Activated T-helper 2 cell treated with anti-CD3 and anti-CD28 coated beads, Interferon-gamma antibody, Interleukin-2, Interleukin-4, amounts not matched to agents 10 μg/mL and 5 μg/mL and 100 μg/mL, durations not matched to agents 14 hours and 24 hours and 36 hours (primary cell): ENCODE results near the gene DTNB. TPM values are rescaled to one million over a fixed set of nuclear protein-coding genes. Genes with fewer than 3 reads are reported as not detected.

ENCODE experiments used
- DNase-seq: peaks from one replicate; pipeline ENCODE4 v3.0.0; 2021; ENCODE audit warnings: low spot score
- H3K27ac Mint-ChIP-seq: one replicate; pipeline ENCODE4 v1.8.0; 2021; ENCODE audit warnings: mixed read lengths
- H3K27me3 Mint-ChIP-seq: one replicate; pipeline ENCODE4 v1.8.0; 2021; ENCODE audit warnings: low read depth, mixed read lengths
- H3K36me3 Mint-ChIP-seq: one replicate; pipeline ENCODE4 v1.8.0; 2021; ENCODE audit warnings: low read depth, mixed read lengths
- H3K4me1 Mint-ChIP-seq: one replicate; pipeline ENCODE4 v1.8.0; 2021; ENCODE audit warnings: low read depth, mixed read lengths
- H3K4me3 Mint-ChIP-seq: one replicate; pipeline ENCODE4 v1.8.0; 2021; ENCODE audit warnings: low read depth, mild to moderate bottlenecking, moderate library complexity, mixed read lengths
- H3K9me3 Mint-ChIP-seq: one replicate; pipeline ENCODE4 v1.8.0; 2021; ENCODE audit warnings: mixed read lengths
- intact Hi-C: fragments of 100-400 bp; cut with micrococcal nuclease; formaldehyde crosslinking; loops from one replicate; pipeline ENCODE4 v1.15.1; 2023
- total RNA-seq: library from RNA; stranded (reverse); gene quantifications from 2 replicates; pipeline ENCODE4 v1.2.3, GENCODE V29; 2022

DTNB gene
- total RNA-seq, 1 donor from 2014 or later: 33.9 TPM

DNA sequence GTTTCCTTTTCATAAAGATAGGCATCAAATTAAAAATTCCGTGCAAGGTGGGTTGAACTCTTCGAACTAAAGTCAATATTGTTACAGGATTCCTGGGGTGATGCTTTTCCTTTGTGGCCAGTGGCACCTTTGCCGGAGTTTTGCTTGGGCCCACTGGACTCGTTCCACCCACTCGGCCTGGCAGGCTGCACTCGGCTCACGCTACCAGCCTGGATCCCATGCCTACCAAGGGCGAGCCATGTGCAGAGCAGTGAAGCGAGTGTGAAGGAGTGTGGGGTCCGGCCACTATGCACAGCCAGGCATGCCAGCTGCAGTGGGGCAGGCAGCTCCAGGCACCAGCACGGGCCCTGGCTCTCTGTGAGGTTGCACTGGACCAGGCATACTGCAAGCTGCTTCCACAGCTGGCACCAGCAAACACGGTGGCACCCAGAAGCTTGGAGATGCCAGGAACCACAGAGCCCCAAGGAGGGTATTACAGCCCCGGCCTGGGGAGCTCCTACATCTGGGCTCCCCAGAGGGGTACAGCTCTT lies 83.6 kb downstream of the DTNB start:
- Mint-ChIP-seq H3K4me3 (no peak overlapping the region), H3K27me3 (no peaks in the 10 kb centered on the region), H3K27ac (no peak overlapping the region), H3K4me1 (peaks cover 36% of the 10 kb centered on the region), H3K9me3 (no peaks in the 10 kb centered on the region), H3K36me3 (peaks cover 6% of the 10 kb centered on the region)
- intact Hi-C loops: loop anchor here (5.0 kb wide), 1 partner anchor 83 kb away; the partner anchor contains the start of gene DTNB
- DNase-seq: no peak

DNA sequence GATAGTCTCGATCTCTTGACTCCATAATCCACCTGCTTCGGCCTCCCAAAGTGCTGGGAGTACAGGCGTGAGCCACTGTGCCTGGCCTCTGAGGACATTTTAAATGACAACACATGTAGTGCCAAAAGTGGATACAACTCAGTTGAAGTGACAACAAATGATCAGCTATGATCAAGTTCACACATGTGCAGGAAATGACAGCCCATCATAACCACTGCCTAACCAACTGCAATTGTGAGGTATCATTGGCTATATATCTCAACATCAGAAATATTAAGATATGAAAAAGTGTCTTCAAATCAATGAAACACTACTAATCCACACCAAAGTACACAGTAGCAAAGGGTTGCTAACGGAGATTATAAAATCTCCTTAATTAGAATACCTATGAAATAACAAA lies 84.8 kb downstream of the DTNB start:
- DNase-seq: no peak
- Mint-ChIP-seq H3K27me3 (no peaks in the 10 kb centered on the region), H3K27ac (no peak overlapping the region), H3K36me3 (peaks cover 2% of the 10 kb centered on the region), H3K4me3 (no peak overlapping the region), H3K4me1 (peaks cover 36% of the 10 kb centered on the region), H3K9me3 (no peaks in the 10 kb centered on the region)
- intact Hi-C loops: loop anchor here (5.0 kb wide), 1 partner anchor 84 kb away; the partner anchor contains the start of gene DTNB

DNA sequence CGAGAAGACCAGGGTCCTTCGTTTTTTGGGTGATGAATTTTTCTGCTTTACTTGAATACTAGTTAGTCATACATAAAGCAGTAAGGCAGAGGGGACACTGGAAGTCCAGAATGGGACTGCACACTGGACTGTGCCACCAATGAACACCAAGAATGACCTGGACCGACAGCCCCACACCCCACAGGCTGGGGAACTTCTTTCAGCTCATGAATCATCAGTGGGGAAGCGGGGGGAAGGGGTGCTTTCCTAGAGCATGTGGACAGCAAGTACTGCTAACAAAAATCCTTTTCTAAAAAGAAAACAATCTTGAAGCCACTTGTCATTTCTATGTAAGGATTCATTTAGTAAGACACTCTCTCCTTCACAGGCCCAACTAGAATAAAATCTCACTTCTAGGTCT lies 86.0 kb downstream of the DTNB start:
- Mint-ChIP-seq H3K4me1 (peaks cover 33% of the 10 kb centered on the region), H3K9me3 (no peaks in the 10 kb centered on the region)

DNA sequence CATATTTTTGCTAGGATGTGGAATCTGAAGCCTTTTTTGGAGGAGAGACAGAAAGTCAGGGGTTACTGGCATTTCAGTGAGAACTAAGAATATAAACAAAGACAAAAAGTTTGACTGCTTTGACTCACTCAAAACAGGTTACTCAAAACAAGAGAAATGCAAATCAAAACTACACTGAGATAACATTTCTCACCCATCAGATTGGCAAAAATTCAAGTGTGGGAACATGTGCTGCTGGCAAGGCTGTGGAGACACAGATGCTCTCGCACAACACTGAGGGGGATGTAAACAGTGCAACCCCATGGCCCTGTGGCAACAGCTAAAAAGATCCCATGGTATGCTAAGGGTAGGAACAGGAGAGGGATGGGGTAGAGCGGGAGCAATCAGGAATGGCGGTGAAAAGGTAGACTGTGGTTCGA lies 86.6 kb downstream of the DTNB start:
- Mint-ChIP-seq H3K27ac (peak overlapping the region; percentile 96), H3K27me3 (no peaks in the 10 kb centered on the region), H3K4me1 (peaks cover 28% of the 10 kb centered on the region), H3K36me3 (peaks cover 3% of the 10 kb centered on the region), H3K4me3 (peak overlapping the region; percentile 67), H3K9me3 (no peaks in the 10 kb centered on the region)
- DNase-seq: no peak
- intact Hi-C loops: loop anchor here (1.0 to 5.0 kb wide), 4 partner anchors 16 to 134 kb away; partner anchors contain the start of gene DTNB

More for the DNA sequence above, 86.0 kb downstream of the DTNB start:
- H3K27me3 Mint-ChIP-seq: no peaks in the 10 kb centered on the region
- no peak overlapping the region for H3K4me3 Mint-ChIP-seq
- peak overlapping the region; percentile 96 for H3K27ac Mint-ChIP-seq
- intact Hi-C loops: loop anchor here (1.0 to 5.0 kb wide), 4 partner anchors 15 to 135 kb away; partner anchors contain the start of gene DTNB
- DNase-seq: no peak
- peaks cover 5% of the 10 kb centered on the region for H3K36me3 Mint-ChIP-seq

DNA sequence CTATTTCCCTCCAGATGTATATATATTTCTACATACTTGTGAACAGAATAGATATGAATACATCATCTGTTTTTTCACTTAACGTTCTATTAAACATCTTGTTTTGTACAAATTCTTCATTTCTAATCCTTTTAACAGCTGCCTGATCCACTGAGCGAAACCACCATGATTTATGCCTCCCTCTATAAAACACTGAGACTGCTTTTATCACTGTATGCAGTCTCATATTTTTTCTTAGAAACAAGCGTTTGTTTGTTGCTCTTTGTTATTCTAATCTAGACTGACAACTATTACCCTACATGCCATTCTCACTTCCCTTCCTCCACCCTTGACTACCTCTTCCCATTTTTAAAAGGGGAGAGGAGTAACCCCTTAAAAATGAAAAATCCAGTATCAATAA lies 88.2 kb downstream of the DTNB start:
- peaks cover 28% of the 10 kb centered on the region for H3K4me1 Mint-ChIP-seq
- H3K9me3 Mint-ChIP-seq: no peaks in the 10 kb centered on the region
- no peak for DNase-seq
- peaks cover 3% of the 10 kb centered on the region for H3K36me3 Mint-ChIP-seq
- H3K4me3 Mint-ChIP-seq: no peak overlapping the region
- H3K27ac Mint-ChIP-seq: no peak overlapping the region
- intact Hi-C loops: loop anchor here (5.0 kb wide), 1 partner anchor 87 kb away; the partner anchor contains the start of gene DTNB
- H3K27me3 Mint-ChIP-seq: no peaks in the 10 kb centered on the region

DNA sequence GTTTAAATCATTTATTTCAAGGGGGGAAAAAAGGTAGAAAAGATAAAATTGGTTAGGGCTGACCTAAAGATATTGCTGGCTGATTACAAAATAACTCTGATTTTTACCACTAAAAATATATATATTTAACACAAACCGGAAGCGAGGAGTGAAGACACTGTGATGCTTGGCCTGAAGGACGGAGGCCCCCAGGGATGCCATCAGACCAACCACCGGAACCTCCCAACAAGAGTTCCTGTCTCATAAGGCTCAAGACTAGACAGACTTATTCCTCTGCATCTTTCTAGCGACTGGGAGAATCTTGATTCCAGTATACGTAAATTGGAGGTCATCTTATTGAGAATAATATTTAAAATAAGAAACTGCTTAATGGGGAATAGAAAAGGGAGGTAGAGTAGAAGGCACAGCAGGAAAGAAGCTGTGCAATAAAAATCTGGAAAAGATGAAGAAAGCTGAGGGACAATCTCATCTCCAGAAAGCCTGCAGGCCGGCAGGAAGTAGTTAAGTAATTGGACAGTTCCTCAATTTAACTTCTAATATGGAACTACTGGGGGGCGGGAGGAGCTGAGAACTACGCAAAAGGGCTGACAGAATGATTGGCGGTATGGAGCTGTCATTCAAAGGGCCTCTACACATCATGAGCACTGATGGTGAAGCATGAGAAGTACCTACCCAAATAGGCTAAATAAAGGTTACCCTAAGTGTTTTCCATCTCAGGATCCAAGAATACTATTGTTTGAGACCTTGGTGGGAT lies 91.1 kb downstream of the DTNB start:
- Mint-ChIP-seq H3K27ac (no peak overlapping the region), H3K36me3 (peaks cover 10% of the 10 kb centered on the region), H3K4me1 (peaks cover 13% of the 10 kb centered on the region), H3K4me3 (no peak overlapping the region), H3K27me3 (no peaks in the 10 kb centered on the region), H3K9me3 (no peaks in the 10 kb centered on the region)
- no peak for DNase-seq
- intact Hi-C loops: no loop called here

DNA sequence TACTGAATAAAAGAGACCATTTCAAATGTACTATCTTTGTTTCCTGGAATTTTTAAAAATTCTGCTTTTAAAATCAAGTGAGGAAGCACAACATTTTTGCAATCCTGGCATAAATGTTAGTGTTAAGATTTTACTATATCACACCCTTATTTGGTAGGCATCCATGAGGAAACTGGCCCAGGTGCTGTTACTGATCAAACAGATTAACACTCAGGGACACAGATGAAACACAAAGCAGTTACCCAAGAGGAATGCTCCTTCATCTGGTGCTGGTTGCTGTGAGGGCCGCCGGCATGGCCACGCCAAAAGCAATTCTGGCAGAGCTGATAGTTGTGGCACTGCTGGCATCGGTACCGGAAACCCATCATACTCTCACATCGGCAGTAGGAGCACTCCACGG lies 96.8 kb downstream of the DTNB start:
- H3K4me3 Mint-ChIP-seq: no peak overlapping the region
- H3K4me1 Mint-ChIP-seq: peaks cover 2% of the 10 kb centered on the region
- DNase-seq: no peak
- peaks cover 20% of the 10 kb centered on the region for H3K36me3 Mint-ChIP-seq
- no peak overlapping the region for H3K27ac Mint-ChIP-seq
- intact Hi-C loops: no loop called here
- H3K9me3 Mint-ChIP-seq: no peaks in the 10 kb centered on the region
- H3K27me3 Mint-ChIP-seq: no peaks in the 10 kb centered on the region

DNA sequence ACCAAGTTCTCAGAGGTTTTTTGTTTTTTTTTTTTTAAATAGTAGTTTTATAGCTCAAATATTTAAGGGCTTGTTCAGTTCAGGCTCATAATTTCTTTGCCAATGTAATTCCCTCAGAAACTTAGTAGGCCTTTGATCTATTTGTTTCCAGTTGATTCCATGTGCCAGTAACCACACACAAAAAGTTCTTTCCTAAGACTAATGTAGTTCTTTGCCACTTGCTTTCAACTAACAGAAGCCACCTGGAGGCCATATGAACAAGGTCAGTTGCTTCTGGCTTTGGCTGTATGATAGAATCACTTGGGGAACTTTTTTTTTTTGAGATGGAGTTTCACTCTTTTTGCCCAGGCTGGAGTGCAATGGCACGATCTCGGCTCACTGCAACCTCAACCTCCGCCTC lies 100.7 kb downstream of the DTNB start:
- no peak for DNase-seq
- Mint-ChIP-seq H3K9me3 (no peaks in the 10 kb centered on the region), H3K4me1 (no peaks in the 10 kb centered on the region), H3K4me3 (no peak overlapping the region), H3K27me3 (no peaks in the 10 kb centered on the region), H3K36me3 (peaks cover 19% of the 10 kb centered on the region), H3K27ac (no peak overlapping the region)
- intact Hi-C loops: no loop called here

DNA sequence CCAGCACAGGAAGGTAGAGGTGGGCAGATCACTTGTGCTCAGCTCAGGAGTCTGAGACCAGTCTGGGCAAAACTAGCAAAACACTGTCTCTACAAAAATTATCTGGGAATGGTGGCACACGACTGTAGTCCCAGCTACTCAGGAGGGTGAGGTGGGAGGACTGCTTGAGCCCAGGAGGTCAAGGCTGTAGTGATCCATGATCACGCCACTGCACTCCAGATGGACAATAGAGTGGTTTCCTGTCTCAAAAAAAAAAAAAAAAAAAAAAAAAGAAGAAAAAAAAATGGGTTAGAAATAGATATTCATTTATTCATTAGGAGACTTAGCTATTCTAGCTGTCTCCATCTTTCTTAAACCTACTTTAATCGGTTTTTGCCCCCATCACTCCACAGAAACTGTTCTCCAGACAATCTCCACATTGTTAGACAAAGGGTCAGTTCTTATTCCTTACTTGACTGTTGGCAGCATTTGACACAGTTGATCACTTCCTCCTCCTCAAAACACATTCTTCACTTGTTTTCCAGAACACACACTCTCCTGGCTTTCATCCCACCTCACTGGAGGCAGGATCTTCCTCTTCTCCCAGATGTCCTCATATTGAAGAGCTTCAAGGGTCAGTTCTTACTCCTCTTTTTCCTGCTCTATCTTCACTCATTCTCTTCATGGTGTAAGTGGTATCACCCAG lies 103.1 kb downstream of the DTNB start:
- intact Hi-C loops: no loop called here
- no peaks in the 10 kb centered on the region for H3K27me3 Mint-ChIP-seq
- no peak overlapping the region for H3K4me3 Mint-ChIP-seq
- no peak for DNase-seq
- H3K27ac Mint-ChIP-seq: no peak overlapping the region
- no peaks in the 10 kb centered on the region for H3K9me3 Mint-ChIP-seq
- peaks cover 13% of the 10 kb centered on the region for H3K36me3 Mint-ChIP-seq
- H3K4me1 Mint-ChIP-seq: peaks cover 13% of the 10 kb centered on the region

DNA sequence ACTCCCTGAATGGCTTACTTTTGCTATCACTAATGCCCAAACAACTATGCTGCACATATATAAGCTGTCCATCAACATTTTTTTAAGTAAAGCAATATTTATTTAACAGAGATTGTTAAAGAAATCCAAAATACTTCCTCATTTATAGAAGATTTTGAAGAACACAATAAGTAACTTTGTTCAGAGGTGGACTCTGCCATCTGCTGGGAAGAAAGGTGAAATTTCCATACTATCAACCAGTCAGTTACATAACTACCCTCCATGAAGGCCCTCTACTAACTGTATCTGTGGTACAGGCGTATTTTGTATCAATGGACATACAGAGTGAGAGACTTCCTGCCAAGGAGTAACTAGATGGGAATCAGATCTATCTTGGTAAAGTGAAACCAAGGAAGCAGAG lies 106.0 kb downstream of the DTNB start:
- intact Hi-C loops: loop anchor here (2.0 kb wide), 1 partner anchor 45 kb away; no protein-coding TSS in a partner anchor
- Mint-ChIP-seq H3K9me3 (no peaks in the 10 kb centered on the region), H3K4me3 (no peak overlapping the region), H3K4me1 (peaks cover 14% of the 10 kb centered on the region), H3K36me3 (peaks cover 5% of the 10 kb centered on the region), H3K27ac (no peak overlapping the region), H3K27me3 (no peaks in the 10 kb centered on the region)
- no peak for DNase-seq

DNA sequence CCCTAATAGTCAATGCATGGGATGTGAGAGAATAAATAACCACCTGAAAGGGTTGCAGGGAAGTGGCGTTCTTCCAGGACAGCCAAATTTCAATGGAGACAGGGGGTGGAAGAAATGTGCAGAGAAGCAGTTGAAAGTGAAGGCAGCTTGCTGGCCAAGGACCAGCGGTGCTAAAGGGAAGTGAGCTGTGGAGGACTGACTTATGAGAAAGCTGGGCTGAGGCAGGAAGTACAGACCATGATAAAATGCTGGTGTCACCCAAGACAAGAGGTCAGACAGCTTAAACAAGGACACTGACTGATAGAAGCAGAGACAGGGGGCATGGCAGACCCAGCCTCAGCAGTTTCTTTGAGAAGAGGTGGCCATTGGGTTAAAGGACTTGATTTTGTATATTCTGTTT lies 106.7 kb downstream of the DTNB start:
- H3K4me1 Mint-ChIP-seq: peaks cover 21% of the 10 kb centered on the region
- H3K27ac Mint-ChIP-seq: no peak overlapping the region
- H3K9me3 Mint-ChIP-seq: no peaks in the 10 kb centered on the region
- no peak for DNase-seq
- intact Hi-C loops: loop anchor here (2.0 kb wide), 1 partner anchor 44 kb away; no protein-coding TSS in a partner anchor
- H3K36me3 Mint-ChIP-seq: peaks cover 5% of the 10 kb centered on the region
- H3K4me3 Mint-ChIP-seq: no peak overlapping the region
- H3K27me3 Mint-ChIP-seq: no peaks in the 10 kb centered on the region

DNA sequence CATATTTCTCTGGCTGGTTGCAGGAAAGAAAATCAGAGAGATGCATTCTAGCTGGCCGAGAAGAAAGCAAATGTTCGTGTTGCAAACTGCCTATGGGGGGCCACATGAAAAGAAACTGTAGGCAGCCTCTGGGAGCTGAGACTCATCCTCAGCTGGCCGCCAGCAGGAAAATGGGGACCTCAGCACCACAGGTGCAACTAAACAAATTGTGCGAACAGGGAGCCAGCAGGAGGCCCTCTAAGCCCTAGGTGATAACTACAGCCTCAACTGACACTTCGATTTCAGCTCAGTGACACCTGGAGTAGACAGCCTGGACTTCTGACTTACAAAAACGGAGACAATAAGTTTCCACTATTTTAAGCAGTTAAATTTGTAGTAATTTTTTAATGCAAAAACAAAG lies 107.3 kb downstream of the DTNB start:
- Mint-ChIP-seq H3K27me3 (no peaks in the 10 kb centered on the region), H3K27ac (no peak overlapping the region)
- intact Hi-C loops: loop anchor here (2.0 kb wide), 1 partner anchor 43 kb away; no protein-coding TSS in a partner anchor

More for the DNA sequence above, 107.3 kb downstream of the DTNB start:
- Mint-ChIP-seq H3K36me3 (peaks cover 7% of the 10 kb centered on the region), H3K4me1 (peaks cover 27% of the 10 kb centered on the region), H3K9me3 (peaks cover 1% of the 10 kb centered on the region), H3K4me3 (no peak overlapping the region)
- no peak for DNase-seq
